NCI-H1092 (cell line): ENCODE results near the gene FUT8.

Experiments used
- DNase-seq: peaks from one replicate; lab custom pipeline; 2025; lab: John Stamatoyannopoulos, UW

Gene FUT8

DNA sequence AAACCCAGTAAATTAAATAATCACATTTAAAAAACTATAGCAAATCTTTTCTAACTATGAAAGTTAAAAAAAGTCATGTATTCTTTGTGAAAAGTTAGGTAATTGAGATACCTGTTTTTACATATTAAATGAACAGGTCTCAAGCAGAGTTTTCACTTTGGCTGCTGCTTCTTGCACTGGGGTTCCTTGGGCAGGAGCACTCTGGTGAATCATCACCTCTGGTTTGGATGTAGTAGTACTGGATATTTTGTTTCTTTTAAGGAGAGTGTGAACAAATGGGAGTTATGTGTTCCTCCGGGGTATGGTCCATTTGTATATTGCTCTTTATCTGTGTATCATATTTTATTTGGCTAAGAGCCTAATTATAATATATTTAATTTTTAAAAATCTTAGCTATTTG is 82.7 kb downstream of the FUT8 start:
- no peak for DNase-seq

DNA sequence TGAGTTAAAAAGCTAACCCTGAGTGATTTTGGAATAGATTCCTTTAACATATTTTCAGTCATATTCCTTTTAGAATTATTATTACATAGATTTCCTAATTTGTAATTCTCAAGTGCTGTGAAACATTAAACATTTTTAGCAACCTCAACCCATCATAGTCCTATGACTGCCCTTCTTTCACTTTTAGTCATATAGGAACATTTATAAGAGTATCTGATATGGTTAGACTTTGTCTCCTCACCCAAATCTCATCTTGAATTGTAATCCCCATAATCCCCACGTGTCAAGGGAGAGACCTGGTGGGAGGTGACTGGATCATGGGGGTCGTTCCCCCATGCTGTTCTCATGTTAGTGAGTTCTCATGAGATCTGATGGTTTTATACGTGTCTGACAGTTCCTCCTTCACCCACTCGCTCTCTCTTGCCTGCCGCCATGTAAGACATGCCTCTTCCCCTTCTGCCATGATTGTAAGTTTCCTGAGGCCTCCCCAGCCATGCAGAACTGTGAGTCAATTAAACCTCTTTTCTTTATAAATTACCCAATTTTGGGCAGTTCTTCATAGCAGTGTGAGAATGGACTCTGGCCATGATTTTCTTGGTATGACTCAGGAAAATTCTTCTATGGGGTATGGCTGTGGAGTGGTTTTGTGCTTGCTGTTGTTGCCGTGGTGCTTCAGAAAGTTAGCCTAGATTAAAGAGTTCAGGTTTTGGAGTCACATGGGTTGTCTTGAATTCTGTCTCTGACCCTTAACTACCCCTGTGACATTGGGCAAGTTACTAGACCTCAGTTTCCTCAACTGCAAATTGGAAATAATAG is 83.9 kb downstream of the FUT8 start:
- no peak for DNase-seq

DNA sequence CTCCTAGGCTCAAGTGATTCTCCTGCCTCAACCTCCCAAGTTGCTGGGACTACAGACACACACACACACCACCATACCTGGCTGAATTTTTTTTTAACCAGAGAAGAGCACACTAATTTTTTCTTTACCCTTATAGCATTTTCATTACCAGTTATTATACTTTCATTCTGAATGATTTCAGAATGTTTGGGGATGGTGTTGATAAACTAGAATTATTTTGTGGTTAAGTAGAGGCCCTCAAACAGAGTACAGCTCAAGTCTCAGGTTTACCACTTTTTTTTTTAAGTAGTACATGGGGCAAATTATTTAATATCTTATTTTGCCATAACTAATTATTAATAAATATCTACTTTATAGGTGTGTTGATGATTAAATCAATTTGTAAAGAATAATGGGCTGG is 86.6 kb downstream of the FUT8 start:
- DNase-seq = no peak

DNA sequence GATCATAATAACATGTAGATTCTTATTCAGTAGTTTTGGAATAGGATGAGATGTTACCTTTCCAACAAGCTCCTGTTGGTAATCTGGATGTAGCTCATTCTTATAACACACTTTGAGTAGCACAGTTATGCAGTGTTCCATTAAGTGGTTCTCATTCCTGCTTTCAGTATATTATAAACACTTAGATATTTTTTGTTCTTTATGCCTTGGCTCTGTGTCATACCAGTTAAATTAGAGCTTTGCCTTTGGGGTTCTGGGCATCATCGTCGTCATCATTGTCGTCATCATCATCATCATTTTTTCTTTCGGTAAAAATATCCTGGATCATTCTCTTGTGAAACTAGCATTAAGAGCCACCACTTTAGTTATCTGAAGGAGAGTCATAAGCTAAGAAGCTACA is 87.5 kb downstream of the FUT8 start:
- DNase-seq = no peak

DNA sequence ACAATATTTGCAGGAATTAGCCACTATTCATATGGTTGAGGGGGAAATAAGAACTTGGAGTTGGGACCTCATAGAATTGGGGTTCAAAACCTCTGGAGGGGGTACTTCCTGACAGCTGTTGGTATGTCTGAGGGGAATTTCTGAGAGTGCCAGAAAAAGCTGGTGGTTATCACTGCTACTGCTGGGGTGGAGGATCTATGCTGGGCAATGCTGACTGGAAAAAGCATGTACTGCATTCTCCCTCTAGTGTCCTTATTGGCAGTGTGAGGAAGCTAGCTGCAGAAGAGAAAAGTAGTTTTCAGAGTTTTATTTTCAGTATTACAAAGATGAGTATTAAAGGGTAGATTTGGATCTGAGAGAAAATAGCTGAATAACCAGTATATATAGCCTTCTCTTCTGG is 88.8 kb downstream of the FUT8 start:
- DNase-seq = no peak

DNA sequence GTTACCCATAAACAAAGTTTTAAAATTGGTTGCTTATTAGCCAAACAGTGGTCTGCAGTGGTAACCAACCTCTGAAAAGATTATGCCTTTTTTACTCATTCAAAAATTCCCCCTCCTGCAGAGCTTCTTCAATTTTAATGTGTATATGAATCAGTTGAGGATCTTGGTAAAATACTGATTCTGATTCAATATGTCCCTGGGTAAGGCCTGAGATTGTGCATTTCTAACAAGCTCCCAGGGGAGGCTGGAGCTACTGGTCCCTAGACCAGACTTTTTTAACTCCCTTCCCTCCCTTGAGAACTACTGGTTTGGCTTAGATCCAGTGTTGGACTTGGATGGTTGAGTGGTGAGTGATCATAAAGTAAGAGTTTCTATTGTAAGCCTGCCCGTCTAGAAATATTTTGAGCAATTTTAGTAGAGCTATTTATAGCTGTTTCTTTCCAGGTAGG is 90.2 kb downstream of the FUT8 start:
- DNase-seq = no peak

DNA sequence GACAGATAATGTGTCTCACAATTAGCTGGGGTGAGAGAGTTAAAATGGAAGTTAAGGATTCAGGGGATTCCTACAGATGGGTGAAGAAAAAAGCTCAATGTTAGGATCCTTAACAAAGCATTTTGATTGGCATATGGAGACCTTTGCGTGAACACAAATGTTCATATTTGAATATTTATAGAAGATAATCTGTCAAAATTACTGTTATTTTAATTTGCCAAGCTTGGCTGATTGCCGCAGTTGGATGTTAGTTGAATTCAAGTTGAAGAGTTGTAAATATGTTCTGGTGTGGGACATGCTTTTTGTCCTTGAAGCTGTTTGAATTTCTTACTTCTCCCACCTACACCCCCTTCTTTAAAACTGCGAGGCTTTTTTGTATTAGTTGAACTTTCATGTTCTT is 91.2 kb downstream of the FUT8 start:
- DNase-seq = no peak

DNA sequence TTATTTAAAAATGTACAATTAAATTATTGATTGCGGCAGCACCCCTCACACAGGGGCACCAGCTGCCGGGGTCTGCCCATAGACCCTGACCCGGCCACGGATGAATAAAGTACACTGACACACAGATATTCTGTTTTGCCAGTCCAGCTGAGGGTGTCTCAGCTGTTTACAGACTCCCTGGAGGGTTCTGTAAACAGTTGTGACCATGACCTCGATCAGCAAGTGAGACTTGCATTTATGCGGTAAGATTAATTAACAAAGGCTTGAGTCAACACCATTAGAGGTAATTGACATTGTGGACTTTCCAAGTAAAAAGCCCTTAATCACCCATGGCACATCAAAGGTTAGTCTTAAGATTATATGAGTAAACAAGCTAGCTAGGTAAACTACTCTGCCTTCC is 94.3 kb downstream of the FUT8 start:
- DNase-seq = peak; percentile 51

DNA sequence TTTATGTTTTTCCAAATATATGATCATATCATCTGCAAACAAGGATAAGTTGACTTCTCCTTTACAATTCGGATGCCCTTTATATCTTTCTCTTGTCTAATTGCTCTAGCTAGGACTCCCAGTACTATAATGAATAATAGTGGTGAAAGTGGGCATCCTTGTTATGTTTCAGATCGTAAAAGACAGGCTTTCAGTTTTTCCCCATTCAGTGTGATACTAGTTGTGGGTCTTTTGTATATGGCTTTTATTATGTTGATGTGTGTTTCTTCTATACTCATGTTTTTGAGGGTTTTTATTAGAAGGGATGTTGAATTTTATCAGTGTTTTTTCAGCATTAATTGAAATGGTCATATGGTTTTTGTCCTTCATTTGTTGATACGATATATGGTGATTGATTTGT is 97.3 kb downstream of the FUT8 start:
- no peak for DNase-seq

DNA sequence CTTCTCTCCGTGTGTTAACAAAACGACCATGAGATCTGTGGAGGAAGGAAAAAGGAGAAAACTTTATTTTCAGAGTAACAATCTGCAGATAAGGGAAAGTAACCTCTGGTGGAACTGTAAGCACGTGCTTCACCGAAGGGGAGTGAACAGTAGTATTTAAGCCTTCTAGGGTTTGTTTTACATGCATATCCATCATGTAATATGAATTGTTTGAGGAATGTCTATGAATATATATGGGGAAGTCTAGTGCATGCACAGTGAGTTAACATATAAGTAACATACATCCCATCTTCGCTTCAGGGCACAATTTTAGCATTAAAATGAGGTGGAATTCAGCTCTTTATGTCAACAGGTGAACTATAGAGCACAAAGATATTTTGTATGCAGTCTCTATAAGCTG is 101.1 kb downstream of the FUT8 start:
- DNase-seq = no peak

DNA sequence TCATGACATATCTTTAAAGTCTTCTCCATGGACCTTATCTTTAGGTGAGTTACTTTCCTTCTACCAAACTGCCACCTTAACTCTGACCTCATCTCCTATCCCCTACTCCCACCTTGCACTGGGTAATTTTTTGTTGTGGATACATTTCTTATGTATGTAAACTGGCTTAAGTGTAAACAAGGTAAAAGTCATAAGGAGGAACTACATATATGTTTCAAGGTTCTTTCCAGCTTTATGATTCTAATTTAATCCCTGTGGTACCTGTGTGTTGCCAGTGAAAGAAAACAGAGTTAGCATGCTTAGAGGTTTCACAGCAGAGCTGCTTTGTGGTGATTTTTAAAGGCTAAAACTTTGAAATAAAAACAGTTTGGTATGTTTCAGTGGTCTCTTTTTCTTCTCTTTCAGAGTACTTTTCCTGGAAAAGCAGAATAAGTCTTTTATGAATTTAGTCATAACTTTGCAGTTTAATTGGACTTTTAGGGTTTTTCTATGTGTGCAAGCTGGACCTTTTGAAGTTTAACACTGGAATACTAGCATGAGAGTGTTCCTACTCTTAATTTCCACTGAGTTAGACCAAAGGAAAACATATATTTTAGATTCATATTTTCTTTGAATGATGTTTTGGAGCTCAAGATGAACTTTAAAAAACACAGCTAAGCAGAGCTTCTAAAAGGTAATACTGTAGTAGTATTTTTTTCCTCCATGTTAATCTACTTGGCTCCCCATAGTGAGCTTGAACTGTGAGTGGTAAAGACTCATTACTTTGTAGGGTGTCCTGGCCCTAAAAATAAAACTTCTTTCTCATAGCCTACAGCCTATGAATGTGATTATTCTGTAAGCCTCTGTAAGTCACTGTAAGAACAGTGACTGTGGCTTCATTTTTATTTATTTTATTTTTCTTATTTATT is 105.4 kb downstream of the FUT8 start:
- no peak for DNase-seq

DNA sequence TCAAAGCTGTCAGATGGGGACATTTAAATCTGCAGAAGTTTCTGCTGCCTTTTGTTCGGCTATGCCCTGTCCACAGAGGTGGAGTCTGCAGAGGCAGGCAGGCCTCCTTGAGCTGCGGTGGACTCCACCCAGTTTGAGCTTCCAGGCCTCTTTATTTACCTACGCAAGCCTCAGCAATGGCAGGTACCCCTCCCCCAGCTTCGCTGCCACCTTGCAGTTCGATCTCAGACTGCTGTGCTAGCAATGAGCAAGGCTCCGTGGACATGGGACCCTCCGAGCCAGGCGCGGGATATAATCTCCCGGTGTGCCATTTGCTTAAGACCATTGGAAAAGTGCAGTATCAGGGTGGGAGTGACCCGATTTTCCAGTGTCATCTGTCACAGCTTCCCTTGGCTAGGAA is 115.5 kb downstream of the FUT8 start:
- DNase-seq = no peak

DNA sequence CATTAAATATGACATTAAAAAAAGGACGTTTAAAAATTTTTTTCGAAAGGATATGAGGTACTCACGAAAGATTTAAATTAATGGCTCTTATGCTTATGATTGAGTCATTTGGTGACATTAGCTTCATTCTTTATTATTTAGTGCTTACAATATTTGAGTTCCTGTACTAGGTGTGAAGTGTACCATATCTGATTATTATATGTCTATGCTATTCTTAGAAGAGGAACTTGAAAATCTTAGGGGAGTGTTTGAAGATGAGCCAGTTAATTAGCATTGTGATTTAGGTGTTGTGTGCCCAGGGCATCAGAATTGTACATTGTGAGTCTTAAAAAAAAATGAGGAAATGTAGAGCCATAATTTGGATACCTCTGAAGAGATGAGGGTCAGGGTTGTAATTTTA is 118.6 kb downstream of the FUT8 start:
- DNase-seq = no peak

DNA sequence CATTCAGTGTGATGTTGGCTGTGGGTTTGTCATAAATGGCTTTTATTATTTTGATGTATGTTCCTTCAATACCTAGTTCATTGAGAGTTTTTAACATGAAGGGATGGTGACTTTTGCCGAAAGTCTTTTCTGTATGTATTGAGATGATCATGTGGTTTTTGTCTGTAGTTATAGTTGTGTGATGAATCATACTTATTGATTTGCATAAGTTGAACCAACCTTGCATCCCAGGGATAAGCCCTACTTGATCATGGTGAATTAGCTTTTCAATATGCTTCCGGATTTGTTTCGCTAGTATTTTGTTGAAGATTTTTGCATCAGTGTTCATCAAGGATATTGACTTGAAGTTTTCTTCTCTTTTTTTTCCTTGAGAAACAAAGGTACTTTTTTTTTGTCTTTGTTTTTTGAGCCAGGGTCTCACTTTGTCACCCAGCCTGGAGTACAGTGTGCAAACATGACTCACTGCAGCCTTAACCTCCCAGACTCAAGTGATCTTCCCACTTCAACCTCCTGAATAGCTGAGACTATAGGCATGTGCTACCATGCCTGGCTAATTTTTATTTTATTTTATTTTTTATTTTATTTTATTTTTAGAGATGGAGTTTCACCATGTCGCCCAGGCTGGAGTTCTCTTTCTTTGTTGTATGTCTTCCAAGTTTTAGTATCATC is 121.3 kb downstream of the FUT8 start:
- no peak for DNase-seq

DNA sequence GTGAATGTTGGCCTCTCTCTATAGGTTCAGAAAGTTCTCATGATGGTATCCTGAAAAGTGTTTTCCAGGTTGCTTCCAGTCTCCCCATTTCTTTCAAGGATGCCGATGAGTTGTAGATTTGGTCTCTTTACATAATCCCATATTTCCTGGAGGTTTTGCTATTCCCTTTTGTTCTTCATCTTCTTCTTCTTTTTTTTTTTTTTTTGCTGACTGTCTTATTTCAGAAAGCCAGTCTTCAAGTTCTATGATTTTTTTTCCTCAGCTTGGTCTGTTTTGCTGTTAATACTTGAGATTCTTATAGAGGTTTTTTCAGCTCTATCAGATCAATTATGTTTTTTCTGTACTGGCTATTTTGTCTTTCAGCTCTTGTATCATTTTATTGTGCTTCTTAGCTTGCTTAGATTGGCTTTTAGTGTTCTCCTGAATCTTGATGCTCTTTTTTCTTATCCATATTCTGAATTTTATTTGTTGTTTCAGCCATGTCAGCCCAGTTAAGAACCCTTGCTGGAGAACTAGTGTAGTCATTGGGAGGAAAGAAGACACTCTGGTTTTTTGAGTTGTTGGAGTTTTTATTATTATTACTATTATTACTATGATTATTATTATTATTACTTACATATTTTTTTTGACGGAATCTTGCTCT is 124.4 kb downstream of the FUT8 start:
- no peak for DNase-seq

DNA sequence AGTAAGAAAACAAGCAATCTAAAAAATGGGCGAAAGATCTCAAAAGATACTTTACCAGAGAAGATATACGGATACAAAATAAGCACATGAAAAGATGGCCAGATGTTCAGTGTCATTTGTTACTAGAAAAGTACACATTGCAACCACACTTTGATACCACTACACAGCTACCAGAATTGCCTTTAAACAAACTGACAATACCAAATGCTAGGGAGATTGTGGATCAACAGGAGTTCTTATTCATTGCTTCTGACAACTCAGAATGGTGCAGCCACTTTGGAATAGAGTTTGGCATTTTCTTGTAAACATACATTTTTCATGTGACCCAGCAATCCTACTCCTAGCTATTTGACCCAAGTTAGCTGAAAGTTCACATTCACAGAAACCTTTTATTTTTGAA is 136.3 kb downstream of the FUT8 start:
- no peak for DNase-seq

DNA sequence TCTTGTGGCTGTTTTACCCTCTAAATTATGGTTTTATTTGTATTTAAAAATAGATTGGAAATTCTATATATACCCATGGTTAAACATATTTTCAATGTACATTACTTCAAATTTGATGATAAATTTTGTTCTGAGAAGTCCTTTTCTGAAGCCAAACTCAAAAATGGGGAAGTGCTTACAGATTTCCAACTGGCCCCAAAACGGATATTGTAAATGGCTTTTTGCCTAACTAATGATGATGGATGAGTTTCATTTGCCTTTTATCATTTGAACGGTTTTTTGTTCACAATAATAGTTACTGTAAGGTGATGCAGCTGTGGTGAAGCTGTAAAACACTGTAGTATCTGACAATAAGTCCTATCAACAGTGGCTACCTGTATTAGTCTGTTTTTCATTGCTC is 136.9 kb downstream of the FUT8 start:
- no peak for DNase-seq

DNA sequence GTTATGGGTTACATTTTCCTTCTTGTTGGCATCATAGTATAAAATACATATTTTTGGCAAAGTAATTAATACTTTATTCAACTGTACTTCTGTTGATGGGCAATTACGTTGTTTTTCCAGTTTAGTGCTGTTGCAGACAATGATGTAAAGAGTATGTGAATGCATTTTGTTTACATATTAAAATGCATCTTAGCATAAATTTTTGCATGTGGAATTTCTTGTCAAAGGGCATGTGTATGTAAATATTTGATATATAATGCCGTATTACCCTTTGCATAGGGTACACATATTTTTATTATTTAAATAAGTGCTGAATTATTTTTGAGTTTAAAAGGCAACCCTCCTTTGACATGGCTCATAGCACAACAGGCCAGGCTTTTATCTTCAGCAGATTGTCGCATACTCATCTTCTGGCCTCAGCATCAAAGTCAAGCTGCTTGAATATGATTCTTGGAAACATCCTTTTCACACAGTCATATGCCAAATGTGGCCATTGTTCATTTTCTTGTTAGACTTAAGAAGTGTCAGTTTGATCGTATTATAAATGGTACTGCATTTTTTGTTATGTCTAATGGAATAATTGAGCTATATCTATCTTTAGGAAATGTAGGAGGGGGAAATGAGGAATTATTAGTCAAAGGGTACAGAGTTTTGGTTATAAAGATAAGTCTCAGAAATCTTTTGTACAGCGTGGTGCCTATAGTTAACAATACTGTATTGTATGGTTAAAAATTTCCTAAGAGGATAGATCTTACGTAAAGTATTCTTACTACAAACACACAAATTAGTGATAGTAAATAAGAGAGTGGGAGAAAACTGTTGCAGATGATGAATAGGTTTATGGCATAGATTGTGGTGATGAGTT is 138.5 kb downstream of the FUT8 start:
- no peak for DNase-seq

DNA sequence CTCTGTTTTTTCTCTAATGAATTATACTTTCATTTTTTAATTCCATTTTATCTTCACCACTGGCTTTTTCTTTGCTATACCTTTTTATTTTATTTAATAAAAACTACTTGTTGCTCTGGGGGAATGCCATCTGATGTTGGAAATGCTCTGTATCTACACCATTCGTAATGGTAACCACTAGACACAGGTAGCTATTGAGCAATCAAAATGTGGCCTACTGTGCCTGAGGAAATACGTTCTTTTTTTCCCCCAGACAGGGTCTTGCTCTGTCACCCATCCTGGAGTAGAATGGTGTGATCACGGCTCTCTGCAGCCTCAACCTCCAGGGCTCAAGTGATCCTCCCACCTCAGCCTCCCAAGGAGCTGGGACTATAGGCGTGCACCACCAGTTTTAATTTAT is 140.2 kb downstream of the FUT8 start:
- no peak for DNase-seq

DNA sequence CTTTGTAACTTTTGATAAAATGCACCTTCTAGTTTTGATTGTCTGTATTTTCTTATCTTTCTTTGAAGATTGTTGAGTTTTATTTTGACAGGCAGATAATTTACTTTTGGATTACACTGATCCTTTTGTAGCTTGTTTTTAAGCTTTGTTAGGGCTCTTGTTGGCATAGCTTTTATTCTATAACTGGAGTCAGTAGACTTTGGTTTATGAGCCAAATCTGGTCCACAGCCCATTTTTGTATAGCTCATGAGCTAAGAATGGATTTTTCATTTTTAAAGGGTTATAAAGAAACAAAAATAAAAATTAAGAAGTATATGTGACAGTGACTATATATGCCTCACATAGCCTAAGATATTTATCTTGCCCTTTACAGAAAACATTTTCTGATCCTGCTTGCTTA is 142.3 kb downstream of the FUT8 start:
- no peak for DNase-seq

DNA sequence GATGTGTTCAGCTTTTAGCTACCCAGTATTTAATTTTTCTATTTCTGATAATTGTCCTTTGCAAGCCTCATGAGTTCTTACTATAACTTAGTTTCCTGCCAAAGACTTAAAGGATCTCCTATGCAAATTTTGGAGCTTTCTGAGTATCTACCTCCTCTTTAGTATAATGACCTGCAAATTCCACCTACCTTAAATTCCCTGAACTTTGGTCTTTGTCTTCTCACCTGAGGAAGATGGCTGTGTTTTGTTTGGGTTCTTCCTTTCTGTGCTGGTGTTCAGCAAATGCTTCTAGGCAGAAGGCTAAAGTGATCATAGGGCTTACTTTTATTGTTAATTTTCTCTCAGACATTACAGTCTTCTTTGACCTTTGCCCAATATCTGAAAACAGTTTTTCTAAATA is 142.8 kb downstream of the FUT8 start:
- no peak for DNase-seq
